ELF-1 (cell line): ENCODE results near the gene CCDC69.

Experiments
- DNase-seq: peaks from one replicate; pipeline ENCODE4 v3.0.0-alpha.2; 2016; ENCODE audit warnings: low read depth, low spot score

CCDC69 gene

GRCh38 chr5:151164687-151165392, 59.1 kb downstream of the CCDC69 start:
- peak; percentile 90 for DNase-seq

GRCh38 chr5:151162776-151163175, 61.1 kb downstream of the CCDC69 start:
- no peak for DNase-seq

- DNase-seq, result no peak
Observed at GRCh38 chr5:151159649-151160373, 64.1 kb downstream of the CCDC69 start.

DNA sequence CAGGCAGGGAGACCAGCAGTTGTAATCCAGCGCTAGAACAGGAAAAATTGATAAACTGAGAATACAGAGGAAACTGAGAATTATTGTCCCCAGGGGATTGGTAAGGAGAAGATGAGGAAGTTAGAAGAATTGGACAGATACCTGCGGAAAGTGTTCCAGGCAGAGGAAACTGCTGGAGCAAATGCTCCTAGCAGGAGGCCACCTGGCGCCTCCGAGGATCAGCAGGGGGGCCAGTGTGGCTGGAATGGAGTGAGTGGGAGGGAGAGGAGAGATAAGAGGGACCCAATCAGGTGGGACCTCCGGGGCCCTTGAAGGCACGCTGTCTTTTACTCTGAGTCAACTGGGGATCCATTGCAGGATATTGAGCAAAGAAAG, 65.6 kb downstream of the CCDC69 start:
- peak; percentile 76 for DNase-seq

GRCh38 chr5:151157426-151158286, 66.2 kb downstream of the CCDC69 start, which contains the start of gene ANXA6:
Gene ANXA6, minus strand, starts transcription at chr5:151157779. Its CDS starts 9,878 bp downstream, at chr5:151147901.
- DNase-seq, result peak; percentile 96

DNA sequence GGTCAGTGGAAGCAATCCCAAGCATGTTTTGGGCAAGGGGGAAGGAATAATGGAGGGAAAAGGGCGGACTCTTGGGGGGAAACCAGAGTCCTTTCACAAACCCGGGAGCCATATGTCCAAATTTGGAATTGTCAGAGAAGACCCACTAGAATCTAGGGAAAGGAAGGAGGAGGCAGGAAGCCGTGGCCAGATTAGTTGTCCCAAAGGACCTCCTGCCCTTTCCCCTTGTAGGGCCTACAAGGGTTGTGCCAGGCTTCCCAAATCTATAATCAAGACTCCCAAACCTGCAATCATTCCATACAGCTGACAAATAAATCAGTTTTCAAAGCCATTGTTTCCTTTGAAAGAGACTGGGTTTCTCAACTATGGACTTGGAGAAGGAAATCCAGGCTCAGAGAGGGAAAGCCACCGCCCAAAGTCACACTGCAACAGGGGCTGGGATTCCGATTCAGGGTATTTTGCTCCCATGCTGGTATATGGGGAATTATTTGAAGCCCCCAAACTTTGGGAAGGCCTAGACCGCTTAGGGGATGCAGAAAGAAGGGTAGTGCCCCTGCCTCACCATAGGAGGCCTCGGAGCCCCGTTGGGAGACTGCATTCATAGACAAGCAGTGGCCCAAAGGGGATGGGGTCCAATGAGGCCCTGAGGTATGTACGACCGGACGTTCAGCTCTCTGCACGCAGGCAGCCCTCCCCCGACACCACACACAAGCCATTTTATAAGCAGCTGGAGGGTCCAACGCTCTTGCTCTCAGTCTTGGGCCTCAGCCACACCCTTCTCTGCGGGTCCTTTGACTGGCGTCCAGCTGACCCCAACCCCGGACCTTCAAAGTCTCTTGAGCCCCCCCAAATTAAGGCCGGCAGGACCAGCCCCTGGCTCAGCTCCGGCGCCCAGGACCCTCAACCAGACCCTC, 67.1 kb downstream of the CCDC69 start:
- peak; percentile 53 for DNase-seq

DNA sequence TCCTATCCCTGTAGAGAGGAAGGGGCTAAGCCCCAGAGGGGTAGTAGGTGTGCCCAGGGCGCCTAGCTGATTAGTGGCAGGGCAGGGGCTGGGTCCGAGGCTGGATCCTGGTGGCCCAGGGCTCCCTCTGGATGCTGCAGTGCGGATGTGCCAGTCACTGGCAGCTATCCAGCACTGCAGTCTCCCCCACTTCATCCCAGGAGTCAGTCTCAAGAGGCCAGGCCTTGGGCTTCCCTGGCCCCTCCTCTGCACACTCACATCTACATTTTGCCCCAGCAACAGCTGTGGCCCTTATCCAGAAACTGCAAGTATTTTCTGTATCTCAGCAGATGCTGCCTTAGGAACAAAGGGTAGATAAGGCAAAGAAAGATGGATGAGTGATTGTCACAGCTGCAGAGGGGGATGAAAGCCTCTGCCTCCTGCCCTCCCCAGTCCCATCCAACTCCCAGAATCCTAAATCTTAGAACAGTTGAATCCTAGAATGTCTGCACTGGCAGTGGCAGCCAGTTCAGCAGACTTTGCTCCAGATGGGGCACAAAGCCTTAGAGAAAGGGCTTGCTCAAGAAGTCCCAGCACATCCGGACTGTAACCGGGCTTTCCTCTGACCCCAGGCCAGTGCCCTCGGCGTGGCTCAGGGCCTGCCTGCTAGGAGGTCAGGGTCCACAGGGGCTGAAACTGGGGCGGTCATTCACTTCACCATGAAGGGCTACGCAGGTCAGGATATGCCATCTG, 68.0 kb downstream of the CCDC69 start:
- DNase-seq, result peak; percentile 43

GRCh38 chr5:151154931-151155774, 68.7 kb downstream of the CCDC69 start:
- DNase-seq, result no peak

DNA sequence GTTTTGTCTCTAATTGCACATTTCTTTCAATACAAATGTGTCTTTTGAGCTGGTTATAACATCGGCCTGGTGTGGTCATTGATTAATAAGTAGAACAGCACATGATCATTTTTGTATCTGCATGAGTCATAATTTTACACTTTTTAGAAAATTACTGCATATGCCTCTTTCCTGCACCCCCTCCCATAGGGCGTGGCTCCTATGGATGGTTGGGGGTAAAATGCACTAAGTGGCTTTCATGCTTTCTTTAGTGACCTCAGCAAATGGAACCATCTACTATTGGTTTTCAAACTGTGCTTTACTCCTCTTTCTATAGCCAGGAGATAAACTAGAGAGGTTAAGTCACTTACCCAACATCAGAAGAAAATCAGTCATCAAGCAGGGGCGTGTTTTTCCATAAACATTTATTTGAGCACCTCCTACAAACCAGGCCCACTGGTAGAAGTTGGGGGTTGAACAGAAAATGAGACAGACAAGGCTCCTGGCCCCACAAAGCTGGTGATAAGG, 70.1 kb downstream of the CCDC69 start:
- DNase-seq, result no peak

DNA sequence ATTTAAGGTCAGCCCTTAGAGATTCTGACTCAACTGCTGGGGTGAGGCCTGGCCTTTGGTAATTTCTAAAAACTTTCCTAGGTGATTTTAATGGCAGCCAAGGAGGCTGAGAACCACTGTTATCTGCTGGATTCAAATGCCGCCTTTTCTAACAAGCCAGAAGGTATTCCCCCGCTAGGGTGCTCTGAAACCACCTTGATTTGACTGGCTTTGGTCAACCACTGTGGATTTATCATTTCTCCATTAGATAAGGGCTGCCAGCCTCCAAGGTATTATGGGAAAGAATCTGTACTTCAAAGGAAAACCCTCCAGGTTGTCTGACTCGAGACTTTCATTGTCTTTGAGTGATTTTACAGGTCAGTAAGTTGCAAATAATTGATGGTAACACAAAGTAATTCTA, 70.6 kb downstream of the CCDC69 start:
- no peak for DNase-seq

DNA sequence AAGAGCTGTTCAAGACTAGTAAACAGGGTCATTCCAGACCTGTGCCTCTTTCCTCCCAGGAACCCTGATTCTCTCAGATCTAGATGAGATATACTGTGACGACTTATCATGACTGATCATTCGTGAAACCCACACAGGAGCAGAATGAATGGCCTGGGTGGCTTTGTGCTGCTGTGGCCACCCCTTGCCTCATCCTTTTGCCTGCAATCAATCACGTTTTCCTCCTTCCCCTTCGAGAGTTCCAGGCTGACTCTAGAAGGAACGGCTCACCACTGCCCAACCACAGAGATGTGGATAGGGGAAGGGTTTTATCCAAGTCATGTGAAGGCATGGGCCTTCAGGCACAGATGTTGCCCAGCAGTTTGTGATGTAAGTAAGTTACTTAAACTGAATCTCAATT, 72.1 kb downstream of the CCDC69 start:
- DNase-seq, result no peak

DNA sequence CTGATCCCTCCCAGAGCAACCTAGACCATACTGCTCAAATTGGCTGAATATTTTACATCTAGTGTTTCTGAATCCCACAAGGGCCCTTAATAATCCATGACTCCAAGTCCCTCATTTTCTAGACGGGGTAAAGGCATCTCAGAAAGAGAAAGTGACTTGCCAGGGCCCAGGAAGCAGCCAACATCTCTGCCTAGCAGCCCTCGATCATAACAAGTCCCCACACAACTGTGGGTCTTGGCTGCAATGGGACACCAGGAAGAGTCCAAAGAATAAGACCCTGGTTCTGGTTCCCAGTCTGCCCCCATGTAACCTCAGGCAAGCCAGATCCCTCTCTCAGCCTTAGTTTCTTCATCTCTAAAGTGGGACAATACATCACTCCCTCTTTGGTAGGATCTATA, 72.6 kb downstream of the CCDC69 start:
- no peak for DNase-seq

DNA sequence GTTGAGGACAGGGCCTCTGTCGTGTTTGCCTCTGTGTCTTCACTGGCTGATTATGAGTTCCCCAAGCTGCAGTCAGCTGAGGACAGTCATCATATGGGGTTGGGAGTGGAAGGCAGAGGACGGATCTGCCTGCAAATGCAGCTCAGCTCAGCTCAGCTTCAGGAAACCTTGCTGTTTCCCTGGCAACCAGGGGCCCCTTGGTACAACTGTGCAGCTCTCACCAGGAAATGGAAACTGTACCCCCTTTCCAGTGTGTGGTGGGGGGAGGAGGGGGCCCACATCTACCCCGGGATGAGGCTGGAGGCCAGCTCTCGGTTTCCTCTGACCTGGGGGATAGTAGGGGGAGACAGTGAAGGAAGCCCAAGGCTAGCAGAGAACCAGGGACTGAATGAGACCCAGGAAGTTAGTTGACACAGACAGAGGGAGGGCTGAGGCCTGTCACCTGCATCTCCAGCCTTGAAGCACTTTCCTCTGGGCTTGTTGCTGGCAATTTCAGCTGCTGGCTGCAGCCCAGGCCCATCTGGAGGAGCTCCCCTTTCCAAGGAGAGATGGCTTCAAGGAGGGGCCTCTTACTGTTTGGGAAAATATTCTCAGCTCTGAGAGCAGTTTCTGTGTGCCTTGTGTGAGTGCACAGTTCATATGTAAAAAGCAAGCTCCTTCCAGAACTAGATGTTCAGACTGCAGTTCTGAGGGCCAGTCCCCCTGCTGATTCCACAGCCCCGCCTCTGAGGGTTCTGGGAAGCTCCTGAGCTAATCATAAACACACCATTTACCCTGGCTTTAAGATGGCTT, 73.2 kb downstream of the CCDC69 start:
- peak; percentile 22 for DNase-seq

GRCh38 chr5:151148583-151148982, 75.3 kb downstream of the CCDC69 start:
- DNase-seq, result no peak

- DNase-seq, result no peak
Observed at GRCh38 chr5:151147033-151147432, 76.9 kb downstream of the CCDC69 start.

GRCh38 chr5:151146061-151146460, 77.8 kb downstream of the CCDC69 start:
- no peak for DNase-seq

GRCh38 chr5:151144922-151145321, 79.0 kb downstream of the CCDC69 start:
- no peak for DNase-seq

DNA sequence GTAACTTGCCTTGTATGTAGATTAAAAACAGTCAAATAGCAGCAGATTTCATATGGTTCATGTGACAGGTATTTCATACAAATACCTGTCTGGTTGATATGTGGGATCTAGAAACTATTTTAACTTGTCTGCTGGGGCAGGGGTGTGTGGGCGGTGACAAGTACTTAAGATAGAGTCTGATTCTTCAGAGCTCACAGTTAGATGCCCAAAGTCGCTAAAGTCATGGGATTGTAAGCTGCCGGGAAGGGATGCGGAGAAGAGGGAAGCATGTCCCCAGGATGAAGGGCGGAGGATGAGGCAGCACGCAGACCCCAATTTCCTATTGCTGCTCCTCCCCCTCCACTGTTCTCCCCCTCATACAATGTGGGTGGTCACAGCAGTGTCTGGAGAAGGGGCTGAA, 79.6 kb downstream of the CCDC69 start:
- DNase-seq, result no peak

DNA sequence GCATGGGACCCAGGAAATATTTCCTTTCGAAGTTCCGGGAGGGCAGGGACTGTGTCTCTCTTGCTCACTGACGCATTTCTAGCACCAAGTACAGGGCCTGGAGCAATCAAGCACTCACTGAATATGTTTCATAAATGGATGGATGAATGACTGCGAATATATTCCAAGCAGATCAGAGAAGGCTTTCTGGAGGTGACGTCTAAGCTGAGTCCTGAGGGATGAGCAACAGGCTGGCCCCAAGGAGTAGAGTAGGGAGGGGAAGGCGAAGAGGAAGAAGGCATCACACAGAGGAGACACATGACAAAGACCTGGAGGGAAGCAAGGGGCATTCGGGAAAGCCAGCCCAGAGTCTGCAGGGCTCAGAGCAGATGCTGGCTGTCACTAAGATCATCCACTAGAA, 80.2 kb downstream of the CCDC69 start:
- DNase-seq, result no peak
